Measurements from ENCODE around the gene TDRD5. TPM values are rescaled to one million over a fixed set of nuclear protein-coding genes. Genes with fewer than 3 reads are reported as not detected.

TDRD5 gene
- total and polyA plus RNA-seq, 9 donors = 0.05 to 0.46 (median 0.19) TPM; not detected in 3

- intact Hi-C loops (cut with DNase I) = no loop called here
- no peak for DNase-seq
- Histone ChIP-seq H3K9me3 (no peaks in the 10 kb centered on the region), H3K27me3 (no peaks in the 10 kb centered on the region), H3K4me3 (no peak overlapping the region), H3K36me3 (no peaks in the 10 kb centered on the region), H3K4me1 (ENCODE audit: insufficient read depth) (no peaks in the 10 kb centered on the region), H3K27ac (no peak overlapping the region)
- 90 to 97% (median 91%) methylated on average over 1 of the region's 1 CpG for WGBS, 3 donors
- no peak for TF ChIP-seq EP300 (IDR thresholded peaks at IDR 0.05)
- no peak for TF ChIP-seq POLR2A (IDR thresholded peaks at IDR 0.05)
- no peak for TF ChIP-seq CTCF (IDR thresholded peaks at IDR 0.05)
Measured at GRCh38 chr1:179558078-179558477, 33.6 kb upstream of the TDRD5 start.

GRCh38 chr1:179575497-179576314, 15.9 kb upstream of the TDRD5 start, which contains the start of gene NPHS2:
Gene NPHS2 (minus strand): TSS chr1:179575948. CDS start chr1:179575864, 84 bp downstream.
- TF ChIP-seq POLR2A (IDR thresholded peaks at IDR 0.05) = no peak
- TF ChIP-seq CTCF (IDR thresholded peaks at IDR 0.05) = no peak
- no peak for TF ChIP-seq EP300 (IDR thresholded peaks at IDR 0.05)
- DNase-seq = no peak
- 3 to 5% (median 3%) methylated on average over 60 to 77 of the region's 77 CpGs for WGBS, 3 donors
- no peak within 1 kb of the TSS for H3K4me3 ChIP-seq
- intact Hi-C loops (cut with DNase I) = no loop called here
- H3K9me3 ChIP-seq = no peaks in the 10 kb centered on the region
- H3K27ac ChIP-seq = no peak within 1 kb of the TSS
- H3K4me1 ChIP-seq (ENCODE audit: insufficient read depth) = no peaks in the 10 kb centered on the region
- H3K36me3 ChIP-seq = no peaks in the 10 kb centered on the region
- H3K27me3 ChIP-seq = no peaks in the 10 kb centered on the region

- Histone ChIP-seq H3K27me3 (no peaks in the 10 kb centered on the region), H3K4me1 (ENCODE audit: insufficient read depth) (no peaks in the 10 kb centered on the region), H3K36me3 (no peaks in the 10 kb centered on the region), H3K9me3 (no peaks in the 10 kb centered on the region), H3K27ac (no peak overlapping the region), H3K4me3 (no peak overlapping the region)
- no peak for DNase-seq
- WGBS, 3 donors = 43 to 50% (median 46%) methylated on average over 5 of the region's 5 CpGs
- no peak for TF ChIP-seq POLR2A (IDR thresholded peaks at IDR 0.05)
- no peak for TF ChIP-seq EP300 (IDR thresholded peaks at IDR 0.05)
- no peak for TF ChIP-seq CTCF (IDR thresholded peaks at IDR 0.05)
- intact Hi-C loops (cut with DNase I) = no loop called here
Measured at GRCh38 chr1:179576509-179576908, 15.1 kb upstream of the TDRD5 start.

- no peaks in the 10 kb centered on the region for H3K36me3 ChIP-seq
- H3K9me3 ChIP-seq = no peaks in the 10 kb centered on the region
- peaks cover 1% of the 10 kb centered on the region for H3K4me1 ChIP-seq (ENCODE audit: insufficient read depth)
- H3K27me3 ChIP-seq = no peaks in the 10 kb centered on the region
- TF ChIP-seq CTCF (IDR thresholded peaks at IDR 0.05) = no peak
- intact Hi-C loops (cut with DNase I) = no loop called here
- no peak for DNase-seq
- no peak overlapping the region for H3K27ac ChIP-seq
- no peak overlapping the region for H3K4me3 ChIP-seq
- WGBS, 3 donors = 71 to 76% (median 73%) methylated on average over 5 of the region's 5 CpGs
Measured at GRCh38 chr1:179583771-179584320, 7.8 kb upstream of the TDRD5 start.
